Breast epithelium (tissue), 3 donors: ENCODE results near the gene MICALL2.

Experiments used
- CTCF ChIP-seq, 3 donors: fragments of 450-650 bp; IDR thresholded peaks; one replicate each; pipeline ENCODE4 v1.5.1; 2016 to 2017; ENCODE audit warnings: antibody characterized with exemption in 3 of 3, mild to moderate bottlenecking in 3 of 3, moderate library complexity in 3 of 3
- POLR2A ChIP-seq: fragments of 450-650 bp; IDR thresholded peaks from one replicate; pipeline ENCODE4 v1.6.1; 2016; ENCODE audit warnings: antibody characterized with exemption, mild to moderate bottlenecking, moderate library complexity
- POLR2AphosphoS5 ChIP-seq, 3 donors: sonication (generic); formaldehyde crosslinking; IDR thresholded peaks; one replicate each; pipeline ENCODE4 v1.6.1; 2017; ENCODE audit warnings: antibody characterized with exemption in 3 of 3

- TF ChIP-seq CTCF (IDR thresholded peaks at IDR 0.05) (no peak), POLR2A (no peak), POLR2AphosphoS5 (IDR thresholded peaks at IDR 0.05) (no peak)
Observed at GRCh38 chr7:1450987-1451386, 8.3 kb downstream of the MICALL2 start.
